Heart left ventricle (tissue), 13 donors: ENCODE data around the gene SSR4.

Experiments
- POLR2A ChIP-seq, 2 donors: fragments of 450-650 bp; IDR thresholded peaks; one replicate each; pipeline ENCODE4 v1.6.1; 2017; ENCODE audit warnings: antibody characterized with exemption in 2 of 2, mild to moderate bottlenecking in 2 of 2, moderate library complexity in 2 of 2
- TF ChIP-seq, protein P1 (sequence below), 12 donors: fragments of 200-600 bp; sonication (generic) in 4 of 12; IDR thresholded peaks; one replicate each; pipeline versions ENCODE4 v1.5.0 to v1.8.0; 2018 to 2022; ENCODE audit warnings: antibody characterized with exemption in 12 of 12, mild to moderate bottlenecking in 5 of 12
- donor health status: ischemic (EF 13 %, LVEDD 7.1; RV severe dilation, severe dysfunction).
- donor health status: DM: no; HTN: yes; CAD: no.
- donor health status: DM: no; HTN: no; CAD: no.
- donor health status: ischemic (EF 25% LVEDD 6.9; RV normal size, moderate dysfunction).
- donor health status: ischemic (EF 25% LVEDD 5.7; RV mildly dilated, moderate dysfunction).
- donor health status: ischemic (EF 35%, LVEDD 5.7; RV mildly dilated, moderate dysfunction).
- donor health status: nonischemic (EF 11% LVEDD 7.7; RV severe dilation, severe dysfunction).
- donor health status: DM: yes; HTN: yes; CAD: no.
- donor health status: PGD.
- donor health status: ischemic (EF 29% LVEDD 5.4; RV normal size, mild dysfunction).
- donor health status: nonischemic (EF 23%, LVEDD 6.1; RV moderate dilation, normal function).

DNA sequence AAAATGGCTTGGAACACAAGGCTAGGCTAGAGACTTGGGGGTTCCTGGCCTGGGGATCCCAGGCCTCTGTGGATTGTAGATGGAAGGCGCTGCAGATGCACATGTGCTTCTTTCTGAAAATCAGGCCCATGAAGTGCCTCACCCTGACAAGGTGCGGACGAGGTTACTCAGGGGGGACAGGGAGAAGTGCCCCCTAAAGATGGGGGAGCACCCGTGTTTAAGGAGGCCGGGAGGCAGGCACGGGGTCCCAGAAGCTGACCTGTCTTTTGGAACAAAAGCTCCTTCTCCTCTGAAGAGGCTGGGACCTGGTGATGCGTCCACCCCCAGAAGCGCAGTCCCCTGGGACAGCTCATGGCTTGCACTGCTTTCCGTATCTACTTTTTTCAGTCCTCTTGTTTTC is 33.4 kb downstream of the SSR4 start:
- TF ChIP-seq, protein P1, sequence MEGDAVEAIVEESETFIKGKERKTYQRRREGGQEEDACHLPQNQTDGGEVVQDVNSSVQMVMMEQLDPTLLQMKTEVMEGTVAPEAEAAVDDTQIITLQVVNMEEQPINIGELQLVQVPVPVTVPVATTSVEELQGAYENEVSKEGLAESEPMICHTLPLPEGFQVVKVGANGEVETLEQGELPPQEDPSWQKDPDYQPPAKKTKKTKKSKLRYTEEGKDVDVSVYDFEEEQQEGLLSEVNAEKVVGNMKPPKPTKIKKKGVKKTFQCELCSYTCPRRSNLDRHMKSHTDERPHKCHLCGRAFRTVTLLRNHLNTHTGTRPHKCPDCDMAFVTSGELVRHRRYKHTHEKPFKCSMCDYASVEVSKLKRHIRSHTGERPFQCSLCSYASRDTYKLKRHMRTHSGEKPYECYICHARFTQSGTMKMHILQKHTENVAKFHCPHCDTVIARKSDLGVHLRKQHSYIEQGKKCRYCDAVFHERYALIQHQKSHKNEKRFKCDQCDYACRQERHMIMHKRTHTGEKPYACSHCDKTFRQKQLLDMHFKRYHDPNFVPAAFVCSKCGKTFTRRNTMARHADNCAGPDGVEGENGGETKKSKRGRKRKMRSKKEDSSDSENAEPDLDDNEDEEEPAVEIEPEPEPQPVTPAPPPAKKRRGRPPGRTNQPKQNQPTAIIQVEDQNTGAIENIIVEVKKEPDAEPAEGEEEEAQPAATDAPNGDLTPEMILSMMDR (IDR thresholded peaks at IDR 0.05) = no peak
- TF ChIP-seq POLR2A (IDR thresholded peaks at IDR 0.05) = no peak
